GM21367 (cell line): ENCODE results near the gene CNTLN.
"Not testable (repeated sequence)": the region's sequence is repeated elsewhere in the genome, so short reads cannot be mapped to it uniquely, and the experiment has no call there.

Experiments
- ATAC-seq: cut with Tn5 transposase; IDR thresholded peaks from one replicate; pipeline ENCODE4 v1.9.1; 2021; ENCODE audit not compliant: unreplicated experiment

CNTLN gene

DNA sequence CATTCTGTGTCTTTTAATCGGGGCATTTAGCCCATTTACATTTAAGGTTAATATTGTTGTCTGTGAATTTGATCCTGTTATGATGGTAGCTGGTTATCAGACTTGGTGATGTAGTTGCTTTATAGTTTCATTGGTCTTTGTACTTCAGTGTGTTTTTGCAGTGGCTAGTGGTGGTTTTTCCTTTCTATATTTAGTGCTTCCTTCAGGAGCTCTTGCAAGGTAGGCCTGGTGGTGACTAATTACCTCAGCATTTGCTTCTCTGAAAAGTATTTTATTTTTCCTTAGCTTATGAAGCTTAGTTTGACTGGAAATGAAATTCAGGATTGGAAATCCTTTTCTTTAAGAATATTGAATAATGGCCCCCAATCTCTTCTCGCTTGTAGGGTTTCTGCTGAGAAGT lies 156.9 kb downstream of the CNTLN start:
- ATAC-seq = no peak

DNA sequence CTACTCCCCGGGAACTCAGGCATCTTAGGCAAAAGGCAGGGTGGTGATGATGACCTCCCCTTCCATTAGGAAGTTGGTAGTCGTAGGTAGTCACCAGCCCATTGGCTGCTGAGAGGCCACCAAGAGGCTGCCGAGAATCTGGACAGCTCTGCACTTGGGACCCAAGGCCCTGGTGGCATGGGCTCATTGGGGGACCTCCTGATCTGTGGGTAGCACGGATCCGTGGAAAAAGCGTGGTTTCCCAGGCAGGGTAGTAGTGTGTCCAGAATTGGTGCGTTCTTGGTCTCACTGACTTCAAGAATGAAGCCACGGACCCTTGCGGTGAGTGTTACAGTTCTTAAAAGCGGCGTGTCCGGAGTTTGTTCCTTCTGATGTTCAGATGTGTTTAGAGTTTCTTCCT lies 158.8 kb downstream of the CNTLN start:
- ATAC-seq = no peak

DNA sequence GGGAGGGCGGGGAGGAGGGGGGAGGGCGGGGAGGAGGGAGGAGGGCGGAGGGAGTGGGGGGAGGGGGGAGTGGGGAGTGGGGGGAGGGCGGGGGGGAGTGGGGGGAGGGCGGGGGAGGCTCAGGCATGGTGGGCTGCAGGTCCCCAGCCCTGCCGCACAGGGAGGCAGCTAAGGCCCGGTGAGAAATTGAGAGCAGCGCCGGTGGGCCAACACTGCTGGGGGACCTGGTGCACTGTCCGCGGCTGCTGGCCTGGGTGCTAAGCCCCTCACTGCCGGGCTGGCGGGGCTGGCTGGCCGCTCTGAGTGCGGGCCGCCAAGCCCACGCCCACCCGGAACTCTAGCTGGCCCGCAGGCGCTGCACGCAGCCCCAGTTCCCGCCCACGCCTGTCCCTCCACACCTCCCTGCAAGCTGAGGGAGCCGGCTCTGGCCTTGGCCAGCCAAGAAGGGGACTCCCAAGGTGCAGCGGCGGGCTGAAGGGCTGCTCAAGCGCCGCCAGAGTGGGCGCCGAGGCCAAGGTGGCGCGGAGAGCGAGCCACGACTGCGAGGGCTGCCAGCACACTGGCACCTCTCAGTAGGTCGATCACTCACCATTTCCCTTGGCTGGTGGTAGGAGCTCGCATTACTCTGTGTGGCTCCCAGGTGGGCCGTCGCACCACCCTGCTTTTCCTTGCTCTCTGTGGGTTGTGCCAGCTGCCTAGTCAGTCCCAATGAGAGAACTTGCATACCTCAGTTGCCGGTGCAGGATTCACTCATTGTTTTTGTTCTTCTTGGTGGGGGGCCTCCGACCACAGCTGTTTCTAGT lies 160.2 kb downstream of the CNTLN start:
- ATAC-seq = no peak

DNA sequence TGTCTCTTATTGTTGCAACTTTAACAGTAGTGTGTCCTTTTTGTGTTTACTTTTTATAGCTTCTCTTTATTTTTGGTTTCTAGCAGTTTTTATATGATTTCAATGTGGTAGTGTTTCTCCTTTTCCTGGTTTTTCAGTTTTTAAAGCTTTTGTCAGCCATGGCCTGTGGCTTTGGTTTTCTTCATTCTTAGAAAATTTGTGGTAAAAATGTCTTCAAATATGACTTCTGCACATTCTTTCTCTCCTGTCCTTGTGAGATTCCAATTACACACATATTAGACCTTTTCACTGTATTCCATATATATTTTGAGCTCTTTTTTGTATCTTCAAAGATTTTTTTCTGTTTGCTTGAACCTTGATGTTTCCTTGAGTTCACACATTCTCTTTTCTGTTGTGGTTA lies 180.5 kb downstream of the CNTLN start:
- no peak for ATAC-seq

DNA sequence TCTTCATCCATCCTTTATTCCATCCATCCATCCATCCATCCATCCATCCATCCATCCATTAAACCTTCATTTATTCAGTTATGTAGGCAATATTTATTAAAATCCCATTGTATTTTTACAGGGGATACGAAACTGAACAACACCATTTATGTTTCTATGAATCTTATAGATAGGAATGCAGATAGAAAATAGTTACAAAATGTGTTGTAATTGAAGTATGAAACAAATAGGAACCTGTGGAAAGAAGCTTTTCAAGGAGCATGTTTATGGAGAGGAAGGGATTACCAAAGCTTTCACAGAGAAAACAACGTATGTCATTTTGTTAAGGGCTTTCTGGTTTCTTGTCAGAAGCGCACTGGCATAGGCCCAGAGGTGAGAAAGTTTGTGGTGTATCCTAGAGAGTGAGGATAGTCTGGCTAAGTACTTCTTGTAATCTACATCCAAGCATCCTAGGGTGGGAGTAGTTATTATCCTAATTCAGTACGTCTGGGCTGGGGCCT lies 184.0 kb downstream of the CNTLN start:
- ATAC-seq = no peak

DNA sequence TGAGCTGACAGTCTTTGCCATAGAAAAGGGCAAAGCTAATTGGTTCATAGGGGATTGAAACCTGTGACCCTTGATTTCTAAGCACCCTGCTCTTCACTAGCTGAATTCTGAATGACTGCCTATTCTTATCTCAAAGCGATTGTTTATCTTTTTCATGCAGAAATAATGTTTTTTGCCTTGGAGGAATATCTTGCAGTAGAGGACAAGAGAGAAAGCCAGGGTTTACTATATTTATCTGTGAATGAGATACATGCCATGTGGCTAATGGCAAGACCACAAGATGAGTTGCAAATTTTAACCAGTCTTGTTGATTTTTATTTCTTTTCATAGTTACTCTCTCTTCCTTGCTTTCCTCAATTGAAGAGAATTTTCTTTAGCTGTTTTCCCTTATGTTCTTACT lies 185.0 kb downstream of the CNTLN start:
- ATAC-seq = no peak

DNA sequence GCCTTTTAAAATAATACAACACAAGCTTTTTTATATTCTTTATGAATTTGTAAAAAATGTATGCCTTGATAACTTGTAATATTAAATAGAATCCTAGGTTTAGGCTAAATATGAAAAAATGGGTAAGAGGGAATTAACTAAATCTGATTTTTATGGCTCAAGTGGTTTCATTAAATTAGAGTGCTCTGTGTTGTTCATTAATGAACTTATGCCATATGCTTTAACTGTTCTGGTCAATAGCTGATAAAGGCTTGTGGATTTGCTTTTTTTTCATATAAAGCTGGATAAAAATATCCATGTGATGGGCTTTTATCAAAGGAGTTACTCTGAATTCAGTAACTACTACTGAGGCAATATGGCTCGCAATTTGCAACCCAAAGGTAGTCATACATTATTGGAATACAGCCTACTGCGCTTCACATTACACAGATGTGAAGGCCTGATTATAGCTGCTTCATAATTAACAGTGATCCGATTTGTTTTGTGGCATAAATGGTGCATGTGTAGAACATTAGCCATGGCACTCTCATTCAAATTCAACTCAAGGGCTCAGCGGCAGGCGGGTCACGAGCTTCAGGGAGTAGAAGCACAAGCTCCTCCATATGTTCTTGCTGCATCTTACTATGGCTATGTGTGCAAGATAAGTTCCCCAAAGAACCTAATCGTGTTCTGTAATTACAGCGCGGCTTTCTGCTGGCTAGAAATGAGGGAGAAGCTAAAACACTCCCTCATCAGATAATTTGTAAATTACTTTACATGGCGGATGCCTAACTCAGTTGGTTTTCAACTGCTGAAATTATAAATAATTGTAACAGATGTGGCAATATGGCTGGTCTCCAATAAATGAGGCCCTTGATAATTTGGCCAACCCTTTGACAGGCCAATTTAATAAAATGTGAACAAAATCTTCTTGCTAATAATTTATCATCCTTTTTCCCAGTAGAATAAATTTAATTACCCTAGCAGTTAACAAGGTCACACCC lies 188.3 kb downstream of the CNTLN start:
- no peak for ATAC-seq

DNA sequence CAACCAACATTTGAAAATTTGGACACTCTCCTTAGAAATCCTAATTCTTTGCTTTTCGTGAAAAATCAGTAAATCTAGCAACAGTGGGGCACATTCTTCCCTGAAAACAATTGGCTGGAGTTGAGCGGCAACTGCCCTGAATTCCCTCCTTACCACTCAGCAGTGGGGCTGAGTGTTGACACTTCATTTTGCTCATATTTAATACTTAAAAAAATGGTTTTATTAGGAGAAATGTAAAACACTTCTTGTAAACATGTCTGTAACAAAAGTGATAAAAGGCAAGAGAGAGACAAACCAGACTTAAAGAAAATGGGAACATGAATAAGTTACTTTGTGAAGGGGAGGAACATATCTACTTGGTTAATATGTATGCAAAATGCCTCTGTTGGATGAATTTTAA lies 193.5 kb downstream of the CNTLN start:
- ATAC-seq = no peak

DNA sequence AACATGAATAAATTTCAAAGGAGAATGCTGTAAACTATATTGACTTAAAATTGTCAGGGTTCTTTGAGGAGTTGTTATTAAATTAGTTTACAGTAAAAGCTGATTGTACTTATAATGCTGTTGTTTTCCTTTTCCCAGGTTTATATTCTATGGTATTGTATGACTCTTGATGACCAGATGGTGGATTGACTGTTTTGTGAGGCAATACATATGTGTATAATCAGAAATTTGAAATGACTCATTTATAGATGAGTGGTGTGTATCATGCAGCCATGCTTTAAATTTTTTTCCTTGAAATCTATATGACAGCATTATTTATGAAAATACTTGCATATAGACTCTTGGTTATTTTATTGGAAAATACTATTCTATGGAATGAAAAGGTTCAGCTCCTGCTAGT lies 195.3 kb downstream of the CNTLN start:
- no peak for ATAC-seq

DNA sequence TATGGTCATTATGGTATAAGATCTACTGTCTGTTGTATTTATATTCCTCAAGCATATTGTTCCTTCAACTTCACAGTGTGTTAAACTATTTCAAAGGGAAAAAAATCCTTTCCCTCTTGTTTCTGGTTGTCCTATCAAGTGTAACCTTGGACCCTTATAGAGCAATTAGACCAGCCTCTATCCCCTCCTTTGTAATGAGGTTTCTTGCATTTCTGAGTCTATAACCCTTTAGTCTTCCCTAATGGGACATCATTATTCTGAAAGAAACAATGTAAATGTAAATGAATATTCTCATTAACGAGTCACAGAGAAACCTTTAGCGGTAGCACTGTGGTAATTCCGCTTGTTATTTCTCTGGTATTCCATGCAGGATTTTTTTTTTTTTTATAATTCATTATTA lies 197.3 kb downstream of the CNTLN start:
- ATAC-seq = no peak

DNA sequence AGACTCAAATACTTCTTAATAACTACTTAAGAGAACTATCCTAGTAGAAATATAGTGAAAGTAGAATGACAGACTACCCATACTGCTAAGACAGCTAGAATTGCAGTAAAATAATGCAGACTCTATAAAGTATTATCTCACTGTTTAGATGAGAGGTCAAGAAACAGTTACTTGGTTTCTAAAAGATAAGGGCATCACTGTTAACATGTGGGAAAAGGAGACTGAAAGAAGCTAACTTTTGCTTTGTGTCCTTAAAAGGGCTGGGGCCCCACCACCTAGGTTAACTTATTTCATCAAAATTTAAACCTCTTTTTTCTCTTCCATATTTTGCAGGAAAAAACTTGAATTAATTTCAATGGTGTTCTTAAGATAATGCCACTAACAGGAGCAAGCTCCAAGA lies 204.3 kb downstream of the CNTLN start:
- ATAC-seq = no peak

DNA sequence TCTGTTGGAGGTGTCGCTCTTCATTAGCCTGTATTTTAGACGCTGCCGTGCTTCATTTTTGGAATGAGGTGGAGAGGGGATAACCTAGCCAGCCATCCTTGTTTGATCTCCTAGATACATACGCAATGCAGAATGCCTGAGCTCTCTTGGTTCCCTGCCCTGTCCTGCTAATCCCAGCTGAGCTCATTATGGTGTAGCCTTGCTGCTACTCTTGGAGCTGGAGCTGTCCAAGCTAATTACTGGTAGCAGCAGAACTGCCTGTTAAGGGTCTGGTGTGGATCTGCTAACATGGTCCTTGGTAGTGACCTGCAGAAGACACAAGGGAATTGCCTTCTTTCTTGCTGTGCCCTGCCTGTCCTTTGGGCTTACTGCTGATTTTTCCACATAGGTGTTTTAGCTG lies 207.9 kb downstream of the CNTLN start:
- ATAC-seq = no peak

DNA sequence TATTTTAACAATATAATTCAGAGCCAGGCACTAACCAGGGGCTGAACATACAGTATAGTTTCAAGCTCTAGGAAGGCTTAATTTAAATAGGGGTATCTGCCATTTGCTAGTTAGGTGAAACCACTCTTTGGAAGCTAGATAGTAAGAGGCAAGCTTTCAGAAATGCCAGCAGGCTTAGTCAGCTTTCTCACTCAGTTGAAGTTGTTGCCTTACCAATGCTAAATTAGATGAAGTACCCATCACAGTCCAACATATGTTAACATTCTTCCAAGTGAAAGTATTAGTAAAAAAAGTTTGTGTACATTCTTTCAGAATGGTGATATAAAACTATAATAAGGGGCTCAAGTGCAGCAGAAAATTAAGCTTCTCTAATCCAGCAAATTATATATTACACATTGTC lies 215.0 kb downstream of the CNTLN start:
- ATAC-seq = no peak

DNA sequence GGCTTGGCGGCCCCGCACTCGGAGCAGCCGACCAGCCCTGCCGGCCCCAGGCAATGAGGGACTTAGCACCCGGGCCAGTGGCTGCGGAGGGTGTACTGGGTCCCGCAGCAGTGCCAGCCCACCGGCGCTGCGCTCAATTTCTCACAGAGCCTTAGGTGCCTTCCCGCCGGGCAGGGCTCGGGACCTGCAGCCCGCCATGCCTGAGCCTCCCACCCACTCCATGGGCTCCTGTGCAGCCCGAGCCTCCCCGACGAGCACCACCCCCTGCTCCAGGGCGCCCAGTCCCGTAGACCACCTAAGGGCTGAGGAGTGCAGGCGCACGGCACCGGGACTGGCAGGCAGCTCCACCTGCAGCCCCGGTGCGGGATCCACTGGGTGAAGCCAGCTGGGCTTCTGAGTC lies 219.2 kb downstream of the CNTLN start:
- not testable (repeated sequence) for ATAC-seq

DNA sequence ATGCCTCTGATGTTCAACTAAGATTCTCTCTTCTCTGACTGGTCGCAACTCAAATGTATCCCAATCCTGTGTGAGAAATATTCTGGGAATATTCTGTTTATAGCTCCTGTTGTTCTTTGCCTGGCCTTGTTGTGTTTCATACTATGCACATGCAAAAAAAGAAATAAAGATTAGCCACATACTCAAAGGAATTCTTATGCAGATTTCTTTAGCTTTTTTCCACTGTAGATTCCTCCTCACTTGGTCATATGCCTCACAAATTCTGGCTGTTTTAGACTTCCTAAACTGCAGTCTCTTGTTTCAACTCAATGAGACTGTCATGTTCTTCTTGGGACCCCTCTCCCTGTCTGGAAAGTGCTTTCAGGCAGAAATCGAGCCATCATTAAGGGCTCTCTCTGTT lies 226.5 kb downstream of the CNTLN start:
- ATAC-seq = no peak

DNA sequence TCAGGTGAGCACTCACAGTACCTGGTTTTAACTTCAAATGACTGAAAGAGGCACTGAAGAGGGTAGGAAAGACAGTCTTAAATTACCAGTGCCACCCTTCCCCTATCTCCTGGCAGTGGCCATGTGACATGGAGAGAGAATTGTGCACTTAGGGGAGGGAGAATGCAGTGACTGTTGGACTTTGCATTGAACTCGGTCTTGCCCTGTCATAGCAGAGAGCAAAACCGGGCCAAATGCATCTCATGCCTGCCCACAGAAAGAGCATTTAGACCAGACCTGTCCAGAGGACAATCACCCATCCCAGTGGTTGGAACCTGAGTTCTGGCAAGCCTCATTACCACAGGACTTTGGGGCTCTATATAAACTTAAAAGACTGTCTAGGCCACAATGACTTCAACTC lies 232.2 kb downstream of the CNTLN start:
- no peak for ATAC-seq

DNA sequence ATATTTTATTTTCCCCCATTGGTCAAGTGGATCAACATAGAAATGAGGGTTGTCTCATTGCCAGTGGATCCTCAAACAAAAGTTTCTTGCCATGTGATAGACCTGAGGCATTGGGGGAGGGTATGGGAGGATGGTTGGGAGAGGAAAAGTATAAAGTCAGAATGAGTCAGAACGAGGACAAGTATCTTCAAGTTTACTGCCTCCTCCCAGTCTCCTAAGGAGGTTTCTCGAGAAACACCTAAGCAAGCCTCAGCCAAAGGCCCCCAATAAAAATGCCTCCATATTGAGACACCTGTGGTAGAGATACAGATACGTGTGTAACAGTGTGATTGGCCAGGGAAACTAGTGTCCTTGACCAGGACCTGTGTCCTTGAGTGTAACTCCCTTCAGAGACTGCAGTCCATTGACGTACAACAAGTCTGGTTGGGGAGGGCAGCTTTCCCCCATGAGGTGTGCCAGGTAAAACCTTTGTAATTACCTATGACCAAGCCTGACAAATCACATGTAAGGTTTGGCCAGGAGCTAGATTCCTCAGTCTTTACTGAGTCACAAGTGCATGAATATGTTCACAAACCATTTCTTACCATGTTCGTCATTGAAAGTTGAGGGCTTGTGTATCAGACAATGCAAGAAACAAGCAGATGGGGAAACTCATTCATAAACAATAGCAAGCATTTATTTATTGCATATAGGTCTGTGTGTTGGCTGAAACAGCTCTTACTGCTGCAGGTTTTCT lies 245.5 kb downstream of the CNTLN start:
- ATAC-seq = no peak

DNA sequence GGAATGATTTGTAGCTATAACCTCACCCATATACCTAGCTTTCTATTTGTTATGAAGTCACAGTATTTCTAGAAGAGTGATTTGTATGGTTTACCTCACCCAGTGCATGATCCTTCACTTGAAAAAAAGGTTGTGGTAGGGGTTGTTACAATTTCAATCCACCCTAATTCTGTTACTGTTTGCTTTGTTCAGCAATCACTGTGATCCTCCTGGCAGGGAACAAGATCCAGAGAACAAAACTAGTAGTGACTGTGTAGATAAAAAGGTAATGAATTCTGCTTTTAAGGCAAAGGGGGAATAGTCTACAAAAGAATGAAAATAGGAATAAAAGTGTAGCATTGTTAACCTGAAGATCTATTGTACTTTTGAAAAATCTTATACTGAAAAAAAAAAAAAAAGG lies 252.7 kb downstream of the CNTLN start:
- no peak for ATAC-seq

DNA sequence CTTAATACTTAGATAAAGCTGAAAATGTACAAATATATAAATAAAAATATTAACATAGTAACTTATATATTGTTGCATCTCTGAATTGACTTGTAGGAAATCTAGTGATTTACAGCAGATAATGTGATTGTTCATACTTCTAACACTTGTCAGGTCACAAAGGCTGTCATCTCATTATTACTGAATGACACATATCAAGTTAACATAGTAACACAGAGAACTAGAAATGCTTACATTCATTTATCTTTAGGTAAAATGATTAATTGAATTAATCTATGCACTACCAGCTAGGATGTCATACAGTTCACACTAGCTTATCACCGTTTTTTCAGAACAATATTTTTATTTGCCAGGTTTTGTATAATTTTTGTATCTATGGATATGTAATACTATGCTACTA lies 254.2 kb downstream of the CNTLN start:
- no peak for ATAC-seq

DNA sequence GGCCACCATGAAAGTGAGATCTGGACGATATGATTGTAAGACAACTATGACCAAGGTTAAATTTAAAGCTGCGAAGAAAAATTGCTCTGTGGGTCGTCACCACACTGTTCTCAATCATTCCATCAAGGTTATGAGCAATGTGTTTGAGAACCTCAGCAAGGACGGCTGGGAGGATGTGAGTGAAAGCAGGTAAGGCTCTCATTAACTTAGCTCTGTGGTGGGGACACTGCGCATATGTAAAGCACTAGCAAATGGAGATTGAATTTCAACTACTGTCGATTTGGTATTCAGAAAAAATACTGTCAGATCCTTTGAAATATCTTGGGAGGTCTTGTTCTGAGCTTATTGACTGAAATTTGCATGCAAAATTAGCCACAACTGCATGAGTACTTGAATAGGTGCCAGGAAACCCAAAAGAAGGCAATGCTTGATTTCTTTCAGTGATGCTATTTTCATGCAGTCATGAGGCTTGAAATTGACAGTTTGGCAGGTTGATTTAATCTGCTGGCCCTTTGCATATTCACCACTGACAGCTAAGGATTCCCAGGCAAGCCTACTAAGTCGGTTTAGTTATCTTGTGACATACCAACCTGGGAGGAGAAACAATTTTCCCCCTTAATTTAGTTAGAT lies 260.2 kb downstream of the CNTLN start:
- no peak for ATAC-seq
